ENCODE results near the gene COL1A1. TPM values are rescaled to one million over a fixed set of nuclear protein-coding genes. Genes with fewer than 3 reads are reported as not detected.

COL1A1 gene
- total RNA-seq, 1 experiment from 2014 or later = 81.3 TPM

DNA sequence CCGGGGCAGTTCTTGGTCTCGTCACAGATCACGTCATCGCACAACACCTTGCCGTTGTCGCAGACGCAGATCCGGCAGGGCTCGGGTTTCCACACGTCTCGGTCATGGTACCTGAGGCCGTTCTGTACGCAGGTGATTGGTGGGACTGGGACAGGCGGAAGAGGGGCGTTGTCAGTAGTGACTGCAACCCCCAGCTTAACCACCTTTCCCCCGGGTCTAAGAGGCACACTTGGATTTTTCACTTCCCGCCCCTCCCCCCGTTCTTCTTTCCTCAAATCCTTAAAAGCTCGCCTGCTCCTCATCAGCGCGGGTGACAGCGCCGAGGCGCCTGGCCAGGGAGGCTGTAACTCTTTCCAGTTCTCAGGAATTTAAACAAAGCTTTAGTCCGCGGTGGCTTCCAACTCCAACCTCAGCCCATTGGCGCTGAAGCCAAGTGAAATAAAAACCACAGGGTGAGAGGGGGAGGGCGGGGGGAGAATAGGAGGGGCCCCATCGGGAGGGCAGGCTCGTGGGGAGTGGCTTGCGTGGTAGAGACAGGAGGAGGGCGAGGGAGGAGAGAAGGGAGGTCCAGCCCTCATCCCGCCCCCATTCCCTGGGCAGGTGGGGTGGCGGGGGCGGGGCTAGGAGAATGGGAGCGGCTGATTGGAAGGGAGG is 1.5 kb downstream of the COL1A1 start:
- DNase-seq (ENCODE audit: low read depth) = peak; percentile 95

DNA sequence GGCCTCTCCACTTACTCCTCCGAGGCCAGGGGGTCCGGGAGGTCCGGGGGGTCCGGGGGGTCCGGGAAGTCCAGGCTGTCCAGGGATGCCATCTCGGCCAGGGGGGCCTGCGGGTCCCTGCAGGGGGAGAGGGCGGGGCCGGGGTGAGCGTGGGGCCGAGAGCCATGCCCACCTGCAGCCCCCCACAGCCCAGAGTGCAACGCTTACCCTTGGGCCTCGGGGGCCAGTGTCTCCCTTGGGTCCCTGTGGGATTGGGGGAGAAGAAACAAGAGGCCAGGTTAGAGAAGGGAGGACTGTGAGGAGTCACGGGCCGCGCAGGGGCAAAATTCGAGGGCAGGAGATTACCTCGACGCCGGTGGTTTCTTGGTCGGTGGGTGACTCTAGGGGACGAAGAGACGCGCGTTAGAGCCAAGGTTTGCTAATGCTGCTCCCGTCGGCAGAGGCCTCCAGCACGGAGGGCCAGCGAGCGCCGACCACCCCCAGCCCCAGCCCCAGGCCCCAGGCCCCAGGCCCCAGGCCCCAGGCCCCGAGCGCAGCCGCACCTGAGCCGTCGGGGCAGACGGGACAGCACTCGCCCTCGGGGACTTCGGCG is 2.1 kb downstream of the COL1A1 start:
- no peak for DNase-seq (ENCODE audit: low read depth)

DNA sequence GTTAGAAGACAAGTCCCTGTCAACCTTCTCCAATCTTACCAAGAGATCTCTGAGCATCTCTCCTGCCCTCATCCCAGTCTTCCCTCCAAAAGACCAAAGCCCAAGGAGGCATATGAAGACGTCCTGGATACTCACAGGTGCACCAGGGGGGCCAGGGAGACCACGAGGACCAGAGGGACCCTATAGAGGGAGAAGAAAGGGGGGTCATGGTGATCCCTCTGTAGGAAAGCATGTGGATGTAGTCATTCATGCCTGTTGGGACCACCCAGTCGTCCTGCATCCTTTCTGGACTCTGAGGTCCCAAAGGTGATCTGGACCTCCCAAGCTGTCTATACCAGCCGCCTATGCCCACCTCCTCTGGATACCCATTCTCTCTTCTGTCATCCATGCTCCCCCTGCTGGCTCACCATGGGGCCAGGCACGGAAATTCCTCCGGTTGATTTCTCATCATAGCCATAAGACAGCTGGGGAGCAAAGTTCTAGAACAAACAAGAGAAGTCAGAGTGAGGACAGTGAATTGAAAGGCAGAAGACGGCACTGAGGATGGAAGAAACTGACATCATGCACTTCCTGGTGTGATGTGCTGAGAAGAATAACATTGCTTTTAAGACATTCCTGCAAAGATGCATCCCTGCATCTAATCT is 3.3 kb downstream of the COL1A1 start:
- peak; percentile 62 for DNase-seq (ENCODE audit: low read depth)

DNA sequence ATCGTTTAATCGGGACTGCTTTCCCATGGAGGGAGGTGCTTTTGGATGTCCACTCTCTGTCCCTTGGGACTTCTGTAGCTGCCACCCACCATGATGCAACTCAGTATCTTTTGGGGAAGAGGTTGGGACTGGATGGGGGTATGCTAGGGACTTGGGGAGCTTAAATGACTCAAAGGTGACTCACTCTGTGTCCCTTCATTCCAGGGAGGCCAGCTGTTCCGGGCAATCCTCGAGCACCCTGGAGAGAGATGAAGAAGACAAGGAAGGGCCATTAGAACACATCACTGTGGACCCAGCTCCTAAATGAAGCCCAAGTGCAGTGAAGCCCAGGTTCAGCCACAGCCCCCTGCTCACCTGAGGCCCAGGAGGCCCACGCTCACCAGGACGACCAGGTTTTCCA is 4.6 kb downstream of the COL1A1 start:
- peak; percentile 75 for DNase-seq (ENCODE audit: low read depth)

DNA sequence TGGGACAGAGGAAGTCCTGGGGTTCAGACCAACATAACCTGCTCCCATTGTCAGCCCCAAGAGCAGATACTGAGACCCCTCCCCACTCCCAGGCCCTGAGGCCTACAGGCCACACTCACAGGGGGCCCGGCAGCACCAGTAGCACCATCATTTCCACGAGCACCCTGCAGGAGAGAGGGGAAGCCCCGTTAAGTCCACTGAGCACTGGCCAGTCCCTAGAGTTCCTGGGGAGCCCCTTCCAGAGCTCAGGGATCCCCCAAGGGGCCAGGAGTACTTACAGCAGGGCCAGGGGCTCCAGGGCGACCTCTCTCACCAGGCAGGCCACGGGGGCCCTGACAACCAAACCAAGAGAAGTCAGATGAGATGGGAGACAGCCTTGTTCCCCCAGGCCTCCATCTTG is 5.4 kb downstream of the COL1A1 start:
- no peak for DNase-seq (ENCODE audit: low read depth)

DNA sequence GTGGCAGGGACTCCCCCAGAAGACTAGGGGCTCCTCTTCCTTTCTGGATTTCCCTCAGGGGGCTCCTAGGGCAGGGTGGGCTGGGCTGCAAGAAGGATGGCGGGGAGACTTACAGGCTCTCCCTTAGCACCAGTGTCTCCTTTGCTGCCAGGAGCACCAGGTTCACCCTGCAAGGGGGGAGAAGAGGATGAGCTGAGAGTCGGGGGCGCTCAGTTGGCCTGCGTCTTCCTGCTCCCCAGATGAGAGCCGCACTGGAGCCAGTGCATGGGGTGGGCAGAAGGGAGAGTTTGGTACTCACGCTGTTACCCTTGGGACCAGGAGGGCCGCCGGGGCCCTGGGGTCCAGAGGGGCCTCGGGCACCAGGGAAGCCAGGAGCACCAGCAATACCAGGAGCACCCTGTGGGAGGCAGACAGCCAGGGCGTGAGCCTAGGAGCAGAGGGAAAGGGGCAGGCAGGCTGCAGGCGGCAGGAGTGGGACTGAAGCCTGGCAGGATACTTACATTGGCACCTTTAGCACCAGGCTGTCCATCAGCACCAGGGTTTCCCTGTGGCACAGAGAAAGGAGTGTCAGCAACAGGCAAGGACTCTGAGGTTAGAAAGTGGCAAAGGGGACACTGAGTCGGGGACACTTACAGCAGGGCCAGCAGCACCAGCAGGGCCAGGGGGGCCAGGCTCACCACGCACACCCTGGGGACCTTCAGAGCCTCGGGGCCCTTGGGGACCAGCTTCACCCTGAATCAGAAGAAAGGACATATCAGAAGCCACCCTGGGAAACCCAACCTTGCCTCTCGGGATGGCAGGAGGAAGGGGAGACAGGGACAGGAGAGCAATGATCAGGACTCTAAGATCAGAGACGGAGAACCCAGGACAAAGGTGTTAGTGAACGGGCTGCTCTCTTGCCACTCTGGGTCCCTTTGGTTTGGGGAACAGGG is 6.2 kb downstream of the COL1A1 start:
- no peak for DNase-seq (ENCODE audit: low read depth)

DNA sequence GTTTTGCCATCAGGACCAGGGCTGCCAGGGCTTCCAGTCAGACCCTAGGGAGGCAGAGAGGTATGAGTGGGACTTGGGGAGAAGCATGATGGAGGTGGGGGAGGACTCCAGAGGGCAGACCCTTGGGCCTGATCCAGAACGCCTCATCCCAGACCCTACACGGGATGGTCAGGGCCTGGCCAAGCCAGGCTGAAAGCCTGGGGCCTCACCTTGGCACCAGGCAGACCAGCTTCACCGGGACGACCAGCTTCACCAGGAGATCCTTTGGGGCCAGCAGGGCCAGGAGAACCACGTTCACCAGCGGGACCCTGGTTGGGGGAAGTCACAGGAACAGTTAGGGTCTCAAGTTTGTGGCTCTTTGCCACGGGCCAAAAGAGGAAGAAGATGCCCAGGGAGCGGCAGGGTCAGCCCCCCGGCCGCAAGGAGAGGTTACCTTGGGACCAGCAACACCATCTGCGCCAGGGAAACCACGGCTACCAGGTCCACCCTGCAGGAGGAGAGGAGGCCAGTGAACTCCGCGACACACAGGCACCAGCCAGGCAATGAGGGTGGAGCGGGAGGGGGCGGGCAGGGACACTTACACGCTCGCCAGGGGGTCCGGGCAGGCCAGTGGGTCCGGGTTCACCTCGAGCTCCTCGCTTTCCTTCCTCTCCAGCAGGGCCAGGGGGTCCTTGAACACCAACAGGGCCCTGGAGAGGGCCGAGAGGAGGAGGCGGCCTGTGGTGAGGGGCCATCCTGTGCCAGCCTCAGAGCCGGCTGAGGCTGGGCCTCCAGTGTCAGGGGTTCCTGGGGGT is 7.1 kb downstream of the COL1A1 start:
- DNase-seq (ENCODE audit: low read depth) = no peak

DNA sequence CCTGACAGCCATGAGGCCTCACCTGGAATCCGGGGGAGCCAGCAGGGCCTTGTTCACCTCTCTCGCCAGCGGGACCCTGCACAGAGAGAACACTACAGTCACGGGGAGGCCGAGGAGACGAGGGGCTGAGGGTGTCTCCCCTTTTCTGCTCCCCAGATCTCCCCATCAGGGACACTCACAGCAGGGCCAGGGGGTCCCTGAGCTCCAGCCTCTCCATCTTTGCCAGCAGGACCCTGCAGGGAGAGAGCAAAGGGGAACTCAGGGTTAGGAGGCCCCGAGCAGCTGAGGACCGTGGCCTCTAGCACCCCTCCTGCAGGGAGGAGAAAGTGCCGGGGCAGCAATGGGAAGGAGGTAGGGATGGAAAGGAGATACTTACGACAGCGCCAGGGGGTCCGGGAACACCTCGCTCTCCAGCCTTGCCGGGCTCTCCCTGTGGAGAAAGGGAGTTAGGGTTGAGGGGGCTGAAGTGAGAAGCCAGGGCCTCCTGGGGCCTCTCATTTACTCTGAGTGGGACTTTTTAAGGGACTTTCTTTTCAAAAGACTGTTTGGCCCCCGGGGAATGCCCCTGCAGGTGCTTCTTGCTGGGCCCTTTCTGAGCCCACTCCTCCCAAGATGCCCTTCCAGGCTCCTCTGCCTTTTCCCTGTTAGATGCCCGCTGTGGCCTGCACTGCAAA is 8.7 kb downstream of the COL1A1 start:
- DNase-seq (ENCODE audit: low read depth) = no peak

DNA sequence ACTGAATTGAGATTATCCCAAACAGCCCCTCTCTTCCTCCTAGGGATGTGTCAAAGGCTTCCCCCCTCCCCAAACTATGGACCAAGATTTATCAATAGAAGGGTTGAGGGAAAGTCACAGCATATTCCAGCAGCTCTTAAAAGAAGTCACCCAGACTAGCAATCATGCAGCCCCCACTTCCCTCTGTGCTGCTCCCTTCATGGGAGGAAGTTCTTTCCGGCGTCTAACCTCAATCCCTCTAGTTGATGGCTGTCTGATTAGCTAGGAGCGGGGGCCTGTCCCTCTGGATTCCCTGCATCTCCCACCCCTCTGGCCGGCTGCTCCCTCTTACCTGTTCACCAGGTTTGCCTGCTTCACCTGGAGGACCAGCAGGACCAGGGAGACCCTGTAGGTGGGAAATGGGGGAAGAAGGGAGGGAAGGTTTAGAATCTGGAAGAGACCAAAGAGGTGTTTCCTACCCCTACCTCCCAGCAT is 9.2 kb downstream of the COL1A1 start:
- no peak for DNase-seq (ENCODE audit: low read depth)

DNA sequence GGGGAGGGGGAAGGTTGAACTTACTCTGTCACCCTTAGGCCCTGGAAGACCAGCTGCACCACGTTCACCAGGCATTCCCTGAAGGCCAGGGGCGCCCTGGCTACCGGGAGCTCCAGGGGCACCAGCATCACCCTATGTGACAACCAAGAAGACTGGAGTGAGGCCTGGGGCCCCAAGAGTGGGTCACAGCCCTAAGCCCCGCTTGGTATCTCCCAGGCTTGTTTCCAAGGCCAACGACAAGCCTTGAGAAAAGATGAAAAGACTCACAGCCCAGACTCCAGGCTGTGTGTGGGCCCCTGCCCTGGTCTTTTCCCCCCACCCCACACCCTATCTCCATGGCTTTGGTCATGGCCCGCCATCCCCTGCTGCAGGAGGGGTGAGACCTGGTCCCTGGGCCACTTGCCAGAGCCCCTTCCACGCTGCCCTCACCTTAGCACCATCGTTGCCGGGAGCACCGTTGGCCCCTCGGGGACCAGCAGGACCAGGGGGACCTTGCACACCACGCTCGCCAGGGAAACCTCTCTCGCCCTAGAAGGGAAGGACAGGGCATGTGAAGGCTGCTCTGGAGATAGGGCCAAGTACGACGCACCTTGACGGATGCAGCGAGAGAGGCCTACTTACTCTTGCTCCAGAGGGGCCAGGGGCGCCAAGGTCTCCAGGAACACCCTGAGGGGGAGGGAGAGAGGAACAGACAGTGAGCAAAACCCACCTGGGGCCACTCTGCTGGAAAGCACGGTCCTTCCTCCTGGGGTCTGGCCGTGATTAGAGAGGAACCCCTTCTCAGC is 9.9 kb downstream of the COL1A1 start:
- DNase-seq (ENCODE audit: low read depth) = no peak

DNA sequence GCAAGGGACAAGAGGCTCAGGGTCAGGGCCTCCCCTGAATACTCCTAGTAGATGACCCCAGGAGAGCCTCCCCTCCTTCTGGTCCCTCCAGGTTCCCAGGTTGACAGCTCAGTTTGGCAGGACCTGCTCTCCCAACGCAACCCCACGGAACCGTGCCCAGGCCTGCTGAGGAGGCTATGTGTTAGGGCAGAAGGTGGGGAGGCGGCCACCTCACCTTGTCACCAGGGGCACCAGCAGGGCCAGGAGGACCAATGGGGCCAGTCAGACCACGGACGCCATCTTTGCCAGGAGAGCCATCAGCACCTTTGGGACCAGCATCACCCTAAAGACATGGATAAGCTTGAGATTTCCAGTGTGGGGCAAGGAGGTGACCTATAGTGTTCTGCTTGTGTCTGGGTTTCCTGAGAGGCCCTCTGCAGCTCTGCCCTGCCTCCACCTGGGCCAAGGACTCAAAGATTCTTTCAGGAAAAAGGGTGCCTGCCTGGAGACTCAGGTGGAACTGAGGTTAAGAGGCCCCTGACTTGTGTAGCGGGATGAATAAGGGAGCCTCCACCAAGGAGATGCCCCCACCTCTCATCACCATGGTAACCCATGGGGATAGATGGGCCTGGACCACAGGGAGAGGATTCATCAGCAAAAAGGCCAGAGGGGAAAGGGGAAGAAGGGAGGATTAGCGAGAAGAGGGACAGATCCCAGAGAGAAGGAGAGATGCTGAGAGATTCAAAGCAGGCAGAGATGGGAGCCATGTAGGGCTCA is 10.7 kb downstream of the COL1A1 start:
- DNase-seq (ENCODE audit: low read depth) = no peak

DNA sequence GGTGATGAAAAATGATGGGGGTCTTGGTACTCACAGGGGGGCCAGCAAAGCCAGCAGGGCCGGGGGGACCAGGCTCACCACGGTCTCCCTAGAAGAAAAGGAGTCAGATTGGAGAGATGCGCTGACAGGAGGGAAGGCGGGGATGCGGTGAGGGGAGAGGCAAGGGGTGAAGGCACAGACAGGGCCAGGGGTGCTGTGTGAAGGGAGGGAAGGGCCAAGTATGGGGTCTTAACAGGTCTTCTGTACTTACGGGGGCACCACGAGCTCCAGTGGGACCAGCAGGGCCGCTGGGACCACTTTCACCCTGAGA is 11.2 kb downstream of the COL1A1 start:
- DNase-seq (ENCODE audit: low read depth) = no peak

DNA sequence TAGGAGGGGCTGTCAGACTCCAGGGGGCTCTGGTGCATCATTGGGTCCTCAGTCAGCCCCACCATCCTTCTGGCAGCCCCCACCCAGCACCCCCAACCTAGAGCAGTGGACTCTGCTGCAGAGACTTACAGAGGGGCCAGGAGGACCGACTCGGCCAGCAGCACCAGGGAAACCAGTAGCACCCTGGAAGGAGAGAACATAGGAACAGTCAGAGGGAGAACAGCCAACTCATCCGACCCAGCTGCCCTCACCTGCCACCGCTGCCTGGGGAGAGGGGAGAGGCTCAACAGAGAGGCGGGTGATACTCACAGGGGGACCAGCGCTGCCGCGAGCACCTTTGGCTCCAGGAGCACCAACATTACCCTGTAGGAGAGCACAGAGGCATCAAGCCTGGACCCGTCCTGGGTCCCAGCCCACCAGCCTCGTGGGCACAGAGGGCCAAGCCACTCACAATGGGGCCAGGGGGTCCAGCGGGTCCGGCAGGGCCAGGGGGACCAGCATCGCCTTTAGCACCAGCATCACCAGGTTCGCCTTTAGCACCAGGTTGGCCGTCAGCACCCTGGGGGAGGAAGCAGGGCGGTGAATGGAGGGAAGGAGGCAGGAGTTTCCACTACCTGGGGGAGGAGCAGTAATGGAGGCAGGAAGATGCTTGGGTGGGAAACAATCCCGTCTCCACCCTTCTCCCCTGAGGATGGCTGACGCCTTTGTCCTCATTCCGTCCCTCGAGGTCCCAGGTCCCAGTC is 11.7 kb downstream of the COL1A1 start:
- DNase-seq (ENCODE audit: low read depth) = no peak

DNA sequence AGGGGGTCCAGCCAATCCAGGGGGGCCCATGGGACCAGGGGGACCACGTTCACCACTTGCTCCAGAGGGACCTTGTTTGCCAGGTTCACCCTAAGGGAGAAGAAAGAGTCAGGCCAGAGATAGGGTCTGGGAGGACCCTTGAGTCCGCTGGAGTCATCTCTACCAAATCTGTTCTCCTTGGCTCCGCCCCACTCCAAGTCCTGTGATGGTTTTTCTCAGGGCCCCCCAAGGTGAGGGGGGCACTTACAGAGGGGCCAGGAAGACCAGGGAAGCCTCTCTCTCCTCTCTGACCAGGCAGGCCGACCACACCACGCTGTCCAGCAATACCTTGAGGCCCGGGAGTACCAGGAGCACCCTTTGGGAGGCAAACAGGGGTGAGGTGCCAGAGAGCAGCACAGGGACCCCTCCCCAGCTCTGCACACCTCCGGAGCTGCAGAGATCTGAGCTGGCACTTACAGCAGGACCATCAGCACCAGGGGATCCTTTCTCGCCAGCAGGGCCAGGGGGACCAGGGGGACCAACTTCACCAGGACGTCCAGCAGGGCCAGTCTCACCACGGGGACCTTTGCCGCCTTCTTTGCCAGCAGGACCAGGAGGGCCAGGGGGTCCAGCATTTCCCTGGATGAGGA is 12.4 kb downstream of the COL1A1 start:
- no peak for DNase-seq (ENCODE audit: low read depth)

DNA sequence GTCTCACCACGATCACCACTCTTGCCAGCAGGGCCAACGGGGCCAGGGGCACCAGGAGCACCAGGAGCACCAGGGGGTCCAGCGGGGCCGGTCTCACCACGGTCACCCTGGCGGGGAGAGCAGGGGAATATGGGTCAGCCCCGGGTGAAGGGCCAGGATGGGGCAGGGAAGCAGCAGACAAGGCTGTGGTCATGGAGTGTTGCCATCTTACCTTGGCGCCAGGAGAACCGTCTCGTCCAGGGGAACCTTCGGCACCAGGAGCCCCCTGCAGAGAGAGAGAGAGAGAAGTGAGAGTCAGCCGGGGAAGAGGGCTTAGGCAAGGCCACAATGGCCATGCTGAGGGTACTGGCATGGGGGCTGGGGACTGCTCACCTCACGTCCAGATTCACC is 12.9 kb downstream of the COL1A1 start:
- DNase-seq (ENCODE audit: low read depth) = no peak

DNA sequence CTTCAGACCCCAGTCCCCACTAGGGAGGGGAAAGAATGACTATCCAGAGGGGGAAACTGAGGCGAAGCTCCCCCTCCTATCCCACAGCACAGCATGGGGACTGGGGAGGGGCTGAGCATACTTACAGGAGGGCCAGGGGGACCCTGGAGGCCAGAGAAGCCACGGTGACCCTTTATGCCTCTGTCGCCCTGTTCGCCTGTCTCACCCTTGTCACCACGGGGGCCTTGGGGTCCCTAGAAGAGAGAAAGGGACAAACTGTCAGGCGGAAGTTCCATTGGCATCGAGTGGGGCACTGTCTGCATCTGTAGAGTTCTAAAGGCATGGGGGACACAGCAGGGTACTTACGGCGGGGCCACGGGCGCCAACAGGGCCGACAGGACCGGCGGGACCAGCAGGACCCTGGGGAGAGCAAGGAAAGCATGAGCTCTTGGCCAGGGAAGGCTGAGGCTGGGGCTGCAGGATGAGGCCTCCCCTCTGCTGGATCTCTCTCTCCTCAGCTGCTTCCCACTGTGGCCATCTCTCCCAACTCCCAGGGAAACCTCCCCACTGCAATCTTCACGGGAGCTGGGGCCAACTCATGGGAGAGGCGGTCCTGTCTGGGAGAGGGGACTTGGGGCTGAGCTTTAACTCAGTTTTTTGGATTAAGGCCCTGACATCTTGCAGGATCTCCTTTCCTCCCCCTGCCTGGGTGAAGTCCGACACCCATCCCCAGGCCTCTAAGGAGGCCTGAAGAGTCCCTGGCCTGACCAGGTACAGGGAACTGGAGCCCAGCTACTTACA is 13.5 kb downstream of the COL1A1 start:
- no peak for DNase-seq (ENCODE audit: low read depth)

DNA sequence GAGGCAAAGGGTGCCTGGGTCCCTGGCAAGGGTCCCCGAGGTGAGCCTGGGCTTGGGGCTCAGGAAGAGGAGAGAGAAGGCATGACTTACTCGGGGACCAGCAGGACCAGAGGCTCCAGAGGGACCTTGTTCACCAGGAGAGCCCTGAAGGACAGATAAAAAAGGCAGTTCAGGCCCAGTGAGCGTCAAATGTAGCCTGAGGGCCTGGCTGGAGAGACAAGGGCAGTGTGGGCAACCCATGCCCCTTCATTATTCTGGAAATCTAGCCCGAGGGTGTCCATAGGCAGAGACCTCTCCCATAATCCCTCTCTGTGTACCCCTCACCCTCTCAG is 14.1 kb downstream of the COL1A1 start:
- DNase-seq (ENCODE audit: low read depth) = no peak
